Measurements from ENCODE around the gene ATP23.

ATP23 gene

GRCh38 chr12:57983858-57984505 is 42.6 kb downstream of the ATP23 start:
- no peak for DNase-seq (ENCODE audit: low read depth)

DNA sequence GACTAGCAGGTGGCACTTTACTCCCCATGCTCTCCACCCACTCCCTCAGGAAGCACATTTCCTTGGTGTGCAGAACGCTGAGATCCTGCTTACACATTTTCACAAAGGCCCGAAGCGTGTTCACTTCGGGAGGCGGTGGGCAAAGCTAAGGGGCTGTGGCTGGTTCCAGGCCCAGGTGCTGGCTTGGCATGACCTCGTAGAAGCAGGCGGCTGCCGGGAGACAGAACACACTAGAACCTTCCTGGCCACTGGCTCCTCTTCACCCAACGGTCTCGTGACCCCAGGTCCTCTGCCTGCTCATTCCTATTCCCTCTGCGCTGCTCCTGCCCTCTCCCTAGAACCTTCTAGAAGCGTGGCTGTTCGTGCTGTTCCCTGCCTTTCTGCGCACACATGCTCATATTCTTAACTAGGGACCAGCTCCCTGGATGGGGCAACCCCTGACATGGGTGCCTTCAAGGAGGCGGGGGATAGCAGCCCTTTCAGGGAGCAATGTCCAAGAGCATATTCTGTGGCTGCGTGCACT is 43.3 kb downstream of the ATP23 start:
- no peak for DNase-seq (ENCODE audit: low read depth)

- no peak for DNase-seq (ENCODE audit: low read depth)
Measured at GRCh38 chr12:57985685-57986084, 44.3 kb downstream of the ATP23 start.

- no peak for DNase-seq (ENCODE audit: low read depth)
Measured at GRCh38 chr12:57989838-57990237, 48.5 kb downstream of the ATP23 start.

DNA sequence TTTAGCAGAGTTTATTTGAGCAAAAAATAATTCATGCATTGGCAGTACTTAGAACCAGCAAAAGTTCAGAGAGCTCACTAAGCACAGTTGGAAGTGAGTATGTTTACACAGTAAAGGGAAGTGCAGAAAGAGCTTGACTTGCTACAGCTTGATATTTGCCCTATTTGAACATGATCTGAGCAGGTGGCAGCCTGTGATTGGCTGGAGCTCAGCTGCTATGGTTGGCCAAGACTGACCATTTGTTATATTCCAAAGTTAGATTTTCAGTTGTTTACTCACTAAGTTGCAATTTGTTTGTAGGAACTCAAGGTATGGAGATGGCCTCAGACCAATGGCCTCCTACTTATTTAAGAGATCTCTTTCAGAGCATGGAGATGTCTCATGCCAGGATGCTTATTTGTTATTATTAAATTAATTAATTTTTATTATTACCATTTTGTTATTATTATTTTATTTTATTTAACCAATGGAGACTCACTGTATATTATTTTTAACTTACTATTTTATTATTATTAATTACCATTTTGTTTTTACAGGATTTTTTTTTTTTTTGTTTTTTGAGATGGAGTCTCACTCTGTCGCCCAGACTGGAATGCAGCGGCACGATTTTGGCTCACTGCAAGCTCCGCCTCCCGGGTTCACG is 49.0 kb downstream of the ATP23 start:
- no peak for DNase-seq (ENCODE audit: low read depth)

GRCh38 chr12:57992001-57992400 is 50.6 kb downstream of the ATP23 start:
- no peak for DNase-seq (ENCODE audit: low read depth)

GRCh38 chr12:57993030-57993429 is 51.7 kb downstream of the ATP23 start:
- no peak for DNase-seq (ENCODE audit: low read depth)

- no peak for DNase-seq (ENCODE audit: low read depth)
Measured at GRCh38 chr12:57993834-57994233, 52.5 kb downstream of the ATP23 start.

DNA sequence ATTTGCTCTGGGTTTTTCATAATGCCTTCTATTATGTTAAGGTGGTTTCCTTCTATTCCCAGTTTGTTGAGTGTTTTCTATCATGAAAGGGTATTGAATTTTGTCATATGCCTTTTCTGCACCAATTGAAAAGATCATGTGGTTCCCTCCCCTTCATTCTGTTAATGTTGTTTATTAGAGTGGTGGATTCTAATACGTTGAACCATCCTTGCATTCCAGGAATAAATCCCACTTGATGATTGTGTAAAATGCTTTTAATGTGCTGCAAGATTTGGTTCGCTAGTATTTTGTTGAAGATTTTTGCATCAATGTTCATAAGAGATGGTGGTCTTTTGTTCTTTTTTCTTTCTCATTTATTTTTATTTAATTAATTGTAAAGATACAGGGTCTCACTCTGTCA is 55.2 kb downstream of the ATP23 start:
- DNase-seq (ENCODE audit: low read depth) = no peak

DNA sequence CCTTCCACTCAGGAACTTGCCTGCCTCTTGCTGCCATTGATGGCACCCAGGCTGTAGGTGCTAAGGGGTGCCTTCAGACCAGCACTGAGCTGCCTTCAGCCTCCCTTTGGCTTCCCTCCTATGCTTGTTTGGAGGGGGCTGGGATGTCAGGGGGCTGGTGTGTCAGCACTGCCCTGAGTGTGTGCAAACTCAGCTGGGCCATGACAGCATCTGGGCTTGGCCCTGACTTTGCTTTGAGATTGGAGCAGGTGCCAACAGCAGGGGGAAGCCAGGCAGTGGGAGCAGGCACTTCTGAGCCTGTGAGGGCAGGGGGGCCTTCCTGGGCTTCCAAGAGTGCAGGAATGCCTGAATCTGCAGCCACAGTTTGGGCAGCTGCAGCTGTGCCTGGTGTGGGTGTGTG is 56.9 kb downstream of the ATP23 start:
- no peak for DNase-seq (ENCODE audit: low read depth)

DNA sequence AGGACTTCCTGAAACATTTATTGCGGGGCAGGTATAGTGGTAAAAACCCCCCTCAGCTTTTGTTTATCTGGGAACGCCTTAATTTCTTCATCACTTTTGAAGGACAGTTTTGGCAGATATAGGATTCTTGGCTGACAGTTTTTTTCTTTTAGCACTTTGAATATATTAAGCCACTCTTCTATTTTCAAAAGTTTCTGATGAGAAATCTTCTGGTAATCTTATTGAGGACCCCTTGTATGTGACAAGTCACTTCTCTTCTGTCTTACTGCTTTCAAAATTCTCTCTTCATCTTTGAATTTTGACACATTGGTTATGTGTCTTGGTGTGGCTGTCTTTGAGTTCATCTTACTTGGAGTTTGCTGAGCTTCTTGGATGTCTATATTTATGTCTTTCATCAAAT is 59.1 kb downstream of the ATP23 start:
- DNase-seq (ENCODE audit: low read depth) = no peak

DNA sequence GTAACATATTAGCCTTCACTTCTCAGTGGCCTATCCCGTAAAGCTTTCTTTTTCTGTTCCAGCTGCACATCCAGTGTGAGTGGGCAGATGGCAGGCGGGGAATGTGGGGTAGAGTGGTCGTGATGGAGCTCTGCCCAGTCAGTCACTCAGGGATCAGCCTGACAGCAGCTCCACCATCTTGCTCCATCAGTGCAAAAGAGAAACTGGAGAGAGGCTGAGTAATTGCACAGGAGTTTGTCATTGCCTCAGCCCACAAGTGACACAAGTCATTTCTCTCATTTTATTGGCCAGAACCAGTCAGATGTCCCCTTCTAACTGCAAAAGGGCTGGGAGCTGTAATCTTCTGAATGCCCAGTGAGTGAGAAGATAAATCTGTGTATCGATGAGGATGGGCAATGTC is 66.5 kb downstream of the ATP23 start:
- no peak for DNase-seq (ENCODE audit: low read depth)

GRCh38 chr12:58008634-58009033 is 67.3 kb downstream of the ATP23 start:
- DNase-seq (ENCODE audit: low read depth) = no peak

Measured in activated T-helper 1 cell treated with Interleukin-2 at 50 U/mL for 16 hours (primary cell).